HepG2 (cell line): Measurements from ENCODE around the gene UQCR11.

Experiments used
- CHD4 ChIP-seq: fragments of 200-600 bp; sonication (generic); IDR thresholded peaks from 2 replicates; pipeline ENCODE4 v1.7.0; 2017; ENCODE audit warnings: mild to moderate bottlenecking, low read length, borderline replicate concordance
- HDAC6 ChIP-seq: fragments of 200-600 bp; sonication (generic); IDR thresholded peaks from 2 replicates; pipeline ENCODE4 v1.7.0; 2017; ENCODE audit warnings: mild to moderate bottlenecking, antibody characterized with exemption, low read length, low read depth
- KLF13 ChIP-seq: sonication (generic); formaldehyde crosslinking; IDR thresholded peaks from 2 replicates; pipeline ENCODE4 v1.4.0; 2020; ENCODE audit warnings: mild to moderate bottlenecking, missing genetic modification reagents
- KLF6 ChIP-seq: IDR thresholded peaks from 2 replicates; pipeline ENCODE4 v1.8.0; 2016; ENCODE audit warnings: missing biosample characterization, missing genetic modification reagents
- TCF12 ChIP-seq, 2 experiments: fragments of 450-650 bp in 1 of 2; sonication (generic) in 1 of 2; formaldehyde crosslinking in 1 of 2; IDR thresholded peaks; 2 replicates each; pipeline versions ENCODE4 v1.6.1 to v1.8.0; 2017 to 2022; ENCODE audit warnings: antibody characterized with exemption in 1 of 2, mild to moderate bottlenecking in 1 of 2, missing genetic modification reagents in 1 of 2, moderate library complexity in 1 of 2
- ZFX ChIP-seq: sonication (generic); formaldehyde crosslinking; IDR thresholded peaks from 2 replicates; pipeline ENCODE4 v1.4.0; 2020; ENCODE audit warnings: mild to moderate bottlenecking, low read depth, missing genetic modification reagents, moderate library complexity

- TF ChIP-seq CHD4 (no peak), KLF6 (CRISPR knock-in tag) (no peak), TCF12 (IDR thresholded peaks at IDR 0.05) (no peak), TCF12 (CRISPR knock-in tag; IDR thresholded peaks at IDR 0.05) (no peak), KLF13 (CRISPR knock-in tag) (no peak), ZFX (CRISPR knock-in tag) (no peak), HDAC6 (no peak)
Measured at GRCh38 chr19:1651568-1652291, 46.5 kb upstream of the UQCR11 start.
